H1 (cell line): ENCODE data around the gene DRAXIN.

Experiments used
- HDAC2 ChIP-seq, 2 experiments: fragments of 300-600 bp in 1 of 2; sonication (generic) in 1 of 2; IDR thresholded peaks; 2 replicates each; pipeline ENCODE4 v1.6.1; 2011 to 2012; ENCODE audit warnings: low read depth in 2 of 2, low read length in 2 of 2, mild to moderate bottlenecking in 2 of 2, moderate library complexity in 2 of 2, borderline replicate concordance in 1 of 2, inconsistent platforms in 1 of 2
- MAX ChIP-seq: IDR thresholded peaks from 2 replicates; pipeline ENCODE4 v1.6.1; 2012; ENCODE audit warnings: inconsistent platforms
- POLR2A ChIP-seq, 2 experiments: IDR thresholded peaks; 1 replicate in 1 of 2; 2 replicates in 1 of 2; pipeline ENCODE4 v1.6.1; 2011; ENCODE audit warnings: low read depth in 2 of 2, low read length in 2 of 2, mild to moderate bottlenecking in 2 of 2; ENCODE audit errors: control extremely low read depth in 1 of 2
- POLR2AphosphoS5 ChIP-seq: IDR thresholded peaks from 2 replicates; pipeline ENCODE4 v1.6.1; 2011; ENCODE audit warnings: low read depth, low read length
- RAD21 ChIP-seq, 2 experiments: IDR thresholded peaks in 1 of 2; conservative IDR thresholded peaks in 1 of 2; 2 replicates each; pipeline ENCODE4 v1.6.1; 2011; ENCODE audit warnings: low read depth in 2 of 2, low read length in 2 of 2, improper control_type of control experiment in 1 of 2, inconsistent platforms in 1 of 2, mild to moderate bottlenecking in 1 of 2, moderate library complexity in 1 of 2
- TF ChIP-seq, protein P1 (sequence below), 3 experiments: IDR thresholded peaks; 1 replicate in 2 of 3; 2 replicates in 1 of 3; pipeline versions ENCODE4 v1.5.1 to v1.6.1; 2011; ENCODE audit warnings: low read length in 3 of 3, mild to moderate bottlenecking in 3 of 3, inconsistent platforms in 2 of 3, low read depth in 1 of 3, moderate library complexity in 1 of 3; ENCODE audit not compliant: insufficient read depth in 1 of 3; ENCODE audit errors: control extremely low read depth in 1 of 3

DNA sequence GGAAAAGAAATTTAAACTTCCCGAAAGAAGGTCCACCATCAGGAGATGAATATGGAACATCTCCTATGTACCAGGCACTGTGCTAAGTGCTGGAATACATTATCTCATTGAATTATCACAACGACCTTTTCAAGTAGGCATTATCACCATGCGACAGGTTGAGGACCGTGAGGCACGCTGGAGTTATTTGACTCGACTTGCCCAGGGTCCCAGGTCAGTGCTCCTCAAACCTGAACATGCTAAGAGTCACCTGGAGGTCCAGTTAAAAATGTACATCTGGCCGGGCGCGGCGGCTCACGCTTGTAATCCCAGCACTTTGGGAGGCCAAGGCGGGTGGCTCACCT lies 28.5 kb downstream of the DRAXIN start:
- TF ChIP-seq POLR2A (IDR thresholded peaks at IDR 0.05; ENCODE audit: control extremely low read depth in 1 of 2, low read depth in 2 of 2, low read length in 2 of 2) (no peak), RAD21 (IDR thresholded peaks at IDR 0.05 in 1 of 2, conservative IDR thresholded peaks at IDR 0.05 in 1 of 2; ENCODE audit: low read depth in 2 of 2, low read length in 2 of 2) (no peak), POLR2AphosphoS5 (no peak), MAX (no peak), HDAC2 (IDR thresholded peaks at IDR 0.05; ENCODE audit: borderline replicate concordance in 1 of 2, low read depth in 2 of 2, low read length in 2 of 2) (no peak)
- TF ChIP-seq, protein P1, sequence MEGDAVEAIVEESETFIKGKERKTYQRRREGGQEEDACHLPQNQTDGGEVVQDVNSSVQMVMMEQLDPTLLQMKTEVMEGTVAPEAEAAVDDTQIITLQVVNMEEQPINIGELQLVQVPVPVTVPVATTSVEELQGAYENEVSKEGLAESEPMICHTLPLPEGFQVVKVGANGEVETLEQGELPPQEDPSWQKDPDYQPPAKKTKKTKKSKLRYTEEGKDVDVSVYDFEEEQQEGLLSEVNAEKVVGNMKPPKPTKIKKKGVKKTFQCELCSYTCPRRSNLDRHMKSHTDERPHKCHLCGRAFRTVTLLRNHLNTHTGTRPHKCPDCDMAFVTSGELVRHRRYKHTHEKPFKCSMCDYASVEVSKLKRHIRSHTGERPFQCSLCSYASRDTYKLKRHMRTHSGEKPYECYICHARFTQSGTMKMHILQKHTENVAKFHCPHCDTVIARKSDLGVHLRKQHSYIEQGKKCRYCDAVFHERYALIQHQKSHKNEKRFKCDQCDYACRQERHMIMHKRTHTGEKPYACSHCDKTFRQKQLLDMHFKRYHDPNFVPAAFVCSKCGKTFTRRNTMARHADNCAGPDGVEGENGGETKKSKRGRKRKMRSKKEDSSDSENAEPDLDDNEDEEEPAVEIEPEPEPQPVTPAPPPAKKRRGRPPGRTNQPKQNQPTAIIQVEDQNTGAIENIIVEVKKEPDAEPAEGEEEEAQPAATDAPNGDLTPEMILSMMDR (IDR thresholded peaks at IDR 0.05; ENCODE audit: control extremely low read depth in 1 of 3, insufficient read depth in 1 of 3, low read depth in 1 of 3, low read length in 3 of 3) = no peak
